ENCODE measurements around the gene SOX18. TPM values are rescaled to one million over a fixed set of nuclear protein-coding genes. Genes with fewer than 3 reads are reported as not detected.
A peak's percentile ranks its signal among the peaks of the same experiment; 100 is the strongest.

Gene SOX18
- total and polyA plus RNA-seq, 2 of the 13 experiments (the other 11 are each of a cell fraction or from before 2014, with no cell fraction given), result 1.6 to 1.9 TPM

DNA sequence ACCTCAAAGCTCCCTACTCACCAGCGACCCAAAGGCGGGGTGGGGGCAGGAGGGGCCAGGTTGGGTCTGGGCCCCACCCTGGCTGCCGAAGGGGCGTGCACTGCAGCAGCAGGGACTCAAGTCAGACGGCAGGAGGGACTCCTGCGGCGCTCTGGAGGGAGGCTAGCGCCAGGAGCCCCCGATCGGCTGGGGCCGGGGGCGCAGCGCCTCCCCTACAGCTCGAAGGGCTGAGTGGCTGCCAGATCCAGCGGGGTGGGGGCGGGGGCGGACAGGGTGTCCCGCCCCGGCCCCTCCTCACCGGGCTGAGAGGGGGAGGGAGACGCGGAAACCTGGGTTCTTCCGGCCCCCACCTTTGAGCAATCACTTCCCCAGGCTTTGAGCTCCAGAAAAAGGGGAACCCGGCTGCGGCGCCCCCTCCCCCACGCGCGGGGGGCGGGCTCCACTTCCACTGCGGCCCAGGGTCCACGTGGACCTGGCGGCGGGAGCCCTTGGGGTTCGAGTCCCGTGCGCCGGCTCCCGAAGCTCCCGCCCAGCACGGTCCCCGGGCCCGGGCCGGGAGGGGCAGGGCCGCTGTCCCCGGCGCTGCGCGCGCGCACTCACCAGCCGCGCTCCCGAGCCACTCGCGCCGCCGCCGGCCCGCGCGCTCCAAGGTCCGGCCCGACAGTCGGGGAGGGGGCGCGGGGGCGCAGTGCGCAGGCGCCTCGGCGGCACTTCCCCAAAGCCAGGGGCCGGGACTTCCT is 30.0 kb upstream of the SOX18 start, which contains the start of gene RGS19 (continued):
- TF ChIP-seq, protein P1, sequence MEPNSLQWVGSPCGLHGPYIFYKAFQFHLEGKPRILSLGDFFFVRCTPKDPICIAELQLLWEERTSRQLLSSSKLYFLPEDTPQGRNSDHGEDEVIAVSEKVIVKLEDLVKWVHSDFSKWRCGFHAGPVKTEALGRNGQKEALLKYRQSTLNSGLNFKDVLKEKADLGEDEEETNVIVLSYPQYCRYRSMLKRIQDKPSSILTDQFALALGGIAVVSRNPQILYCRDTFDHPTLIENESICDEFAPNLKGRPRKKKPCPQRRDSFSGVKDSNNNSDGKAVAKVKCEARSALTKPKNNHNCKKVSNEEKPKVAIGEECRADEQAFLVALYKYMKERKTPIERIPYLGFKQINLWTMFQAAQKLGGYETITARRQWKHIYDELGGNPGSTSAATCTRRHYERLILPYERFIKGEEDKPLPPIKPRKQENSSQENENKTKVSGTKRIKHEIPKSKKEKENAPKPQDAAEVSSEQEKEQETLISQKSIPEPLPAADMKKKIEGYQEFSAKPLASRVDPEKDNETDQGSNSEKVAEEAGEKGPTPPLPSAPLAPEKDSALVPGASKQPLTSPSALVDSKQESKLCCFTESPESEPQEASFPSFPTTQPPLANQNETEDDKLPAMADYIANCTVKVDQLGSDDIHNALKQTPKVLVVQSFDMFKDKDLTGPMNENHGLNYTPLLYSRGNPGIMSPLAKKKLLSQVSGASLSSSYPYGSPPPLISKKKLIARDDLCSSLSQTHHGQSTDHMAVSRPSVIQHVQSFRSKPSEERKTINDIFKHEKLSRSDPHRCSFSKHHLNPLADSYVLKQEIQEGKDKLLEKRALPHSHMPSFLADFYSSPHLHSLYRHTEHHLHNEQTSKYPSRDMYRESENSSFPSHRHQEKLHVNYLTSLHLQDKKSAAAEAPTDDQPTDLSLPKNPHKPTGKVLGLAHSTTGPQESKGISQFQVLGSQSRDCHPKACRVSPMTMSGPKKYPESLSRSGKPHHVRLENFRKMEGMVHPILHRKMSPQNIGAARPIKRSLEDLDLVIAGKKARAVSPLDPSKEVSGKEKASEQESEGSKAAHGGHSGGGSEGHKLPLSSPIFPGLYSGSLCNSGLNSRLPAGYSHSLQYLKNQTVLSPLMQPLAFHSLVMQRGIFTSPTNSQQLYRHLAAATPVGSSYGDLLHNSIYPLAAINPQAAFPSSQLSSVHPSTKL (CRISPR knock-in tag; IDR thresholded peaks at IDR 0.05), result no peak
- TF ChIP-seq ZNF564 (CRISPR knock-in tag; IDR thresholded peaks at IDR 0.05), result no peak
- no peak for TF ChIP-seq ZNF274 (CRISPR knock-in tag; IDR thresholded peaks at IDR 0.05)
- no peak for TF ChIP-seq EZH2 (conservative IDR thresholded peaks at IDR 0.05; ENCODE audit: low read depth, low read length)
- TF ChIP-seq PHF21A (CRISPR knock-in tag; IDR thresholded peaks at IDR 0.05), result peak; percentile 44; the same call in 1 of the 2 replicates
- no peak for TF ChIP-seq ZNF12 (CRISPR knock-in tag; IDR thresholded peaks at IDR 0.05)
- TF ChIP-seq THAP11 (CRISPR knock-in tag; IDR thresholded peaks at IDR 0.05), result peak; percentile 53; the same call in 1 of the 2 replicates
- TF ChIP-seq ZNF768 (CRISPR knock-in tag; IDR thresholded peaks at IDR 0.05), result peak; percentile 15; the same call in 1 of the 2 replicates
- no peak for TF ChIP-seq HNRNPH1 (optimal IDR thresholded peaks at IDR 0.05; ENCODE audit: low read depth, low read length)
- no peak for TF ChIP-seq REL (CRISPR knock-in tag; conservative IDR thresholded peaks at IDR 0.05)
- 0 out of 2 replicates have a peak, but pooled peaks have one; percentile 49 for TF ChIP-seq ZNF709 (CRISPR knock-in tag; IDR thresholded peaks at IDR 0.05)
- TF ChIP-seq ZBTB38 (CRISPR knock-in tag; IDR thresholded peaks at IDR 0.05), result no peak; the same call in 1 of the 2 replicates
- TF ChIP-seq ZNF441 (CRISPR knock-in tag; IDR thresholded peaks at IDR 0.05; ENCODE audit: borderline replicate concordance), result peak; percentile 28; the same call in 1 of the 2 replicates
- TF ChIP-seq, protein P2, sequence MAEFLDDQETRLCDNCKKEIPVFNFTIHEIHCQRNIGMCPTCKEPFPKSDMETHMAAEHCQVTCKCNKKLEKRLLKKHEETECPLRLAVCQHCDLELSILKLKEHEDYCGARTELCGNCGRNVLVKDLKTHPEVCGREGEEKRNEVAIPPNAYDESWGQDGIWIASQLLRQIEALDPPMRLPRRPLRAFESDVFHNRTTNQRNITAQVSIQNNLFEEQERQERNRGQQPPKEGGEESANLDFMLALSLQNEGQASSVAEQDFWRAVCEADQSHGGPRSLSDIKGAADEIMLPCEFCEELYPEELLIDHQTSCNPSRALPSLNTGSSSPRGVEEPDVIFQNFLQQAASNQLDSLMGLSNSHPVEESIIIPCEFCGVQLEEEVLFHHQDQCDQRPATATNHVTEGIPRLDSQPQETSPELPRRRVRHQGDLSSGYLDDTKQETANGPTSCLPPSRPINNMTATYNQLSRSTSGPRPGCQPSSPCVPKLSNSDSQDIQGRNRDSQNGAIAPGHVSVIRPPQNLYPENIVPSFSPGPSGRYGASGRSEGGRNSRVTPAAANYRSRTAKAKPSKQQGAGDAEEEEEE (CRISPR knock-in tag; IDR thresholded peaks at IDR 0.05; ENCODE audit: borderline replicate concordance), result no peak
- peak; percentile 25; the same call in 1 of the 2 replicates for TF ChIP-seq SRY (CRISPR knock-in tag; IDR thresholded peaks at IDR 0.05)
- TF ChIP-seq SIX1 (CRISPR knock-in tag; IDR thresholded peaks at IDR 0.05; ENCODE audit: borderline replicate concordance), result no peak
- TF ChIP-seq MXI1 (IDR thresholded peaks at IDR 0.05; ENCODE audit: borderline replicate concordance, low read depth, low read length), result peak; percentile 29; the same call in 1 of the 3 replicates
- TF ChIP-seq MTF2 (CRISPR knock-in tag; IDR thresholded peaks at IDR 0.05; ENCODE audit: borderline replicate concordance), result no peak
- peak; percentile 2; the same call in 1 of the 2 replicates for TF ChIP-seq RARA (CRISPR knock-in tag; IDR thresholded peaks at IDR 0.05)
- TF ChIP-seq ZNF546 (CRISPR knock-in tag; conservative IDR thresholded peaks at IDR 0.05), result peak; percentile 64; the same call in 1 of the 2 replicates
- peak; percentile 18; the same call in 1 of the 2 replicates for TF ChIP-seq YEATS2 (CRISPR knock-in tag; IDR thresholded peaks at IDR 0.05; ENCODE audit: borderline replicate concordance)

Measured in HepG2 (cell line).